ENCODE data around the gene UBE3A. TPM values are rescaled to one million over a fixed set of nuclear protein-coding genes. Genes with fewer than 3 reads are reported as not detected.

Gene UBE3A
- total and polyA plus RNA-seq, 9 of the 15 experiments (the other 6 are each of a cell fraction or from before 2014, with no cell fraction given): 29.3 to 103 (median 60.2) TPM

- TF ChIP-seq ZNF175 (CRISPR knock-in tag; IDR thresholded peaks at IDR 0.05; ENCODE audit: low read depth): no peak
- no peak for TF ChIP-seq ID3 (CRISPR knock-in tag; IDR thresholded peaks at IDR 0.05)
- no peak for TF ChIP-seq ID3 (tag; IDR thresholded peaks at IDR 0.05)
- no peak for TF ChIP-seq ZKSCAN3 (CRISPR knock-in tag; IDR thresholded peaks at IDR 0.05)
Measured at GRCh38 chr15:25325187-25325586, 113.6 kb downstream of the UBE3A start (continued).

- H3K9ac ChIP-seq (ENCODE audit: insufficient read depth in 1 of 2, low read depth in 2 of 2, low read length in 2 of 2): no peak overlapping the region
- H3K36me3 ChIP-seq (ENCODE audit: control insufficient read depth, insufficient read depth, low read length): no peaks in the 10 kb centered on the region
- no peak overlapping the region for H3K4me2 ChIP-seq (ENCODE audit: insufficient read depth, low read length)
- H3K9me1 ChIP-seq (ENCODE audit: control insufficient read depth, insufficient read depth, low read length): no peaks in the 10 kb centered on the region
- H3K4me3 ChIP-seq: no peak overlapping the region
- in situ Hi-C loops (cut with MboI) (no loop called here), intact Hi-C loops (cut with micrococcal nuclease) (no loop called here)
- 0% methylated on average over 1 of the region's 1 CpG for WGBS (ENCODE audit: insufficient coverage, low coverage, missing lambda C conversion rate)
- no TSS peak for BruUV-seq (replicated peaks)
- no peaks in the 10 kb centered on the region for H3K27me3 ChIP-seq (ENCODE audit: control insufficient read depth in 2 of 2, insufficient read depth in 2 of 2, low read length in 2 of 2)
- FAIRE-seq (no peak), ATAC-seq (no peak; the same call in 2 of the 3 replicates), DNase-seq (ENCODE audit: extremely low read depth in 1 of 4, low spot score in 3 of 4) (no peak)
- no peak overlapping the region for H3K27ac ChIP-seq (ENCODE audit: extremely low read depth, low read depth, low read length)
- CTCF ChIA-PET (ENCODE audit: low intra/inter-chr PET ratio): no interaction called here
- POLR2A ChIA-PET: interaction anchor here (1.1 kb wide), 1 partner anchor 8 kb away, joined by 4 read pairs; no protein-coding TSS in a partner anchor
- H2AFZ ChIP-seq (ENCODE audit: low read depth, low read length): no peak overlapping the region
- H3K79me2 ChIP-seq (ENCODE audit: control insufficient read depth, insufficient read depth, low read length): no peaks in the 10 kb centered on the region
- H3K9me3 ChIP-seq (replicated peaks; ENCODE audit: control insufficient read depth, insufficient read depth, low read depth, low read length): no peaks in the 10 kb centered on the region
- no peaks in the 10 kb centered on the region for H4K20me1 ChIP-seq (replicated peaks; ENCODE audit: control insufficient read depth, insufficient read depth, low read length)
- no peaks in the 10 kb centered on the region for H3K4me1 ChIP-seq (replicated peaks in 1 of 2; ENCODE audit: control insufficient read depth in 2 of 2, insufficient read depth in 2 of 2, low read length in 2 of 2)
- TF ChIP-seq MCM2 (IDR thresholded peaks at IDR 0.05; ENCODE audit: low read depth) (no peak), ZNF79 (CRISPR knock-in tag; IDR thresholded peaks at IDR 0.05; ENCODE audit: low read depth) (no peak), CBFA2T3 (IDR thresholded peaks at IDR 0.05) (peak; percentile 68), RB1 (IDR thresholded peaks at IDR 0.05; ENCODE audit: low read depth) (no peak), ARHGAP35 (IDR thresholded peaks at IDR 0.05; ENCODE audit: partially characterized antibody) (no peak), HDAC3 (IDR thresholded peaks at IDR 0.05; ENCODE audit: borderline replicate concordance, partially characterized antibody) (no peak), TCF3 (CRISPR knock-in tag; IDR thresholded peaks at IDR 0.05) (peak; percentile 63), ZNF444 (CRISPR knock-in tag; IDR thresholded peaks at IDR 0.05) (no peak), NCOA6 (IDR thresholded peaks at IDR 0.05) (no peak), ZNF282 (CRISPR knock-in tag; IDR thresholded peaks at IDR 0.05) (no peak), NR2F6 (CRISPR knock-in tag; IDR thresholded peaks at IDR 0.05) (no peak), ZNF507 (tag; conservative IDR thresholded peaks at IDR 0.05) (no peak), MECOM (CRISPR knock-in tag; IDR thresholded peaks at IDR 0.05) (no peak), ZNF277 (CRISPR knock-in tag; IDR thresholded peaks at IDR 0.05; ENCODE audit: borderline replicate concordance) (no peak), ZNF655 (CRISPR knock-in tag; IDR thresholded peaks at IDR 0.05) (no peak), ZBTB17 (CRISPR knock-in tag; IDR thresholded peaks at IDR 0.05) (no peak)
Measured at GRCh38 chr15:25323420-25323819, 115.4 kb downstream of the UBE3A start.
